ENCODE results near the gene SEC24A. TPM values are rescaled to one million over a fixed set of nuclear protein-coding genes. Genes with fewer than 3 reads are reported as not detected.

Gene SEC24A
- total and polyA plus RNA-seq, 2 donors (not counting 3 experiments of a cell fraction or from before 2014, with no cell fraction given): 19.8 to 30.0 TPM

DNA sequence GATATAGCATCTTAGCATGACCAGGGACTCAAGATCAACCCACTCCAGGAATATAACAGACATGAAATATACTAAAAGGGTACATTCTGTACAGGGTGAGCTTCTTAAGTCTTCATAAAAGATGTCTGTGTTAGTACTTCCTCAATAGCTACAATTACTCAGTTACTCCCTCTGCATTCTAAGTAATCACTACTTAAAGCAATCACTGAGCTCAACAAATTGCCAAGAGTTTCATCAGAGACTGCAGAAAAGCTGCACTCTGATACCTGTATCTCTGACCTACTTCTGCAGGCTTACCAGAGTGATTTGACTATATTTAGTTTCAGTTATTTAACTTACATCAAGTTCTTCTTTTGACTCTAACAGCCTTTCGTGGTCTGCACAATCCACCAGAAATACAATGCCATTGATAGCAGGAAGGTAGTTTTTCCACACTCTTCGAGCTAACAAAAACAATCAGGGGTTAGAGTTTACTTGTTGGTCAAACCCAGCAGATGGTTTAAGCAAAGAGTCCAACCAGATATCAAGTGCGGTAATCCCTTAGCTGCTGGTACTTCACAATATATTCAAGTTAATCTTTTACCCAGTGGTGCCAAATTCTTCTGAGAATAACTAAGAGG lies 39.2 kb upstream of the SEC24A start:
- Histone ChIP-seq H3K79me2 (ENCODE audit: control insufficient read depth, insufficient read depth, low read length) (no peaks in the 10 kb centered on the region), H3K4me3 (replicated peaks in 1 of 3; ENCODE audit: insufficient read depth in 1 of 3, low read depth in 1 of 3, low read length in 3 of 3) (no peak overlapping the region), H3K4me2 (ENCODE audit: insufficient read depth, low read length) (no peak overlapping the region), H3K36me3 (ENCODE audit: control insufficient read depth in 2 of 2, extremely low read depth in 1 of 2, insufficient read depth in 2 of 2, low read length in 2 of 2) (peaks cover 16 to 22% of the 10 kb centered on the region in 2 experiments), H3K4me1 (ENCODE audit: control insufficient read depth, extremely low read depth, insufficient read depth, low read length) (peaks cover 3% of the 10 kb centered on the region), H3K9me3 (replicated peaks; ENCODE audit: control insufficient read depth, insufficient read depth, low read length) (no peaks in the 10 kb centered on the region), H2AFZ (ENCODE audit: low read depth, low read length) (no peak overlapping the region), H3K9ac (replicated peaks; ENCODE audit: extremely low read depth, insufficient read depth, low read length) (no peak overlapping the region), H3K27me3 (ENCODE audit: control insufficient read depth in 2 of 2, insufficient read depth in 2 of 2, low read length in 2 of 2) (no peaks in the 10 kb centered on the region), H3K9me1 (replicated peaks; ENCODE audit: control insufficient read depth, extremely low read depth, insufficient read depth, low read length) (no peaks in the 10 kb centered on the region), H3K27ac (ENCODE audit: insufficient read depth, low read depth, low read length) (no peak overlapping the region), H4K20me1 (replicated peaks; ENCODE audit: control insufficient read depth, extremely low read depth, insufficient read depth, low read length) (no peaks in the 10 kb centered on the region)
- ChIA-PET POLR2A (interaction anchor here (0.5 kb wide), 1 partner anchor 47 kb away, joined by 5 read pairs; no protein-coding TSS in a partner anchor), CTCF (interaction anchor here (1.1 to 1.8 kb wide), 4 partner anchors 12 to 320 kb away, joined by 3 to 5 read pairs (median 5); no protein-coding TSS in a partner anchor)
- no peak for DNase-seq (ENCODE audit: low read depth, low spot score)
- BruUV-seq (replicated peaks): no TSS peak
- FAIRE-seq: no peak
- dilution Hi-C loops (cut with MboI; ENCODE audit: extremely low pct_ligation_motif_present, low sequenced_read_pairs): no loop called here
- intact Hi-C loops (cut with micrococcal nuclease): no loop called here
- no peak for TF ChIP-seq FOS (IDR thresholded peaks at IDR 0.05; ENCODE audit: borderline replicate concordance, insufficient read depth, low read length)
- TF ChIP-seq POLR2AphosphoS5 (IDR thresholded peaks at IDR 0.05; ENCODE audit: insufficient read depth, low read depth, low read length): no peak
- TF ChIP-seq GATA2 (IDR thresholded peaks at IDR 0.05; ENCODE audit: insufficient read depth, insufficient read length, low read depth, low read length): no peak
- TF ChIP-seq, protein P1, sequence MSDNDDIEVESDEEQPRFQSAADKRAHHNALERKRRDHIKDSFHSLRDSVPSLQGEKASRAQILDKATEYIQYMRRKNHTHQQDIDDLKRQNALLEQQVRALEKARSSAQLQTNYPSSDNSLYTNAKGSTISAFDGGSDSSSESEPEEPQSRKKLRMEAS (IDR thresholded peaks at IDR 0.05; ENCODE audit: insufficient read depth, insufficient read length): no peak
- no peak for TF ChIP-seq JUN (IDR thresholded peaks at IDR 0.05; ENCODE audit: borderline replicate concordance, insufficient read depth, insufficient read length, low read depth)
- no peak for TF ChIP-seq EZH2 (IDR thresholded peaks at IDR 0.05; ENCODE audit: borderline replicate concordance, low read depth, low read length, severe bottlenecking)
- TF ChIP-seq POLR2A (IDR thresholded peaks at IDR 0.05; ENCODE audit: low read depth, low read length): no peak
- TF ChIP-seq, protein P2, sequence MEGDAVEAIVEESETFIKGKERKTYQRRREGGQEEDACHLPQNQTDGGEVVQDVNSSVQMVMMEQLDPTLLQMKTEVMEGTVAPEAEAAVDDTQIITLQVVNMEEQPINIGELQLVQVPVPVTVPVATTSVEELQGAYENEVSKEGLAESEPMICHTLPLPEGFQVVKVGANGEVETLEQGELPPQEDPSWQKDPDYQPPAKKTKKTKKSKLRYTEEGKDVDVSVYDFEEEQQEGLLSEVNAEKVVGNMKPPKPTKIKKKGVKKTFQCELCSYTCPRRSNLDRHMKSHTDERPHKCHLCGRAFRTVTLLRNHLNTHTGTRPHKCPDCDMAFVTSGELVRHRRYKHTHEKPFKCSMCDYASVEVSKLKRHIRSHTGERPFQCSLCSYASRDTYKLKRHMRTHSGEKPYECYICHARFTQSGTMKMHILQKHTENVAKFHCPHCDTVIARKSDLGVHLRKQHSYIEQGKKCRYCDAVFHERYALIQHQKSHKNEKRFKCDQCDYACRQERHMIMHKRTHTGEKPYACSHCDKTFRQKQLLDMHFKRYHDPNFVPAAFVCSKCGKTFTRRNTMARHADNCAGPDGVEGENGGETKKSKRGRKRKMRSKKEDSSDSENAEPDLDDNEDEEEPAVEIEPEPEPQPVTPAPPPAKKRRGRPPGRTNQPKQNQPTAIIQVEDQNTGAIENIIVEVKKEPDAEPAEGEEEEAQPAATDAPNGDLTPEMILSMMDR (IDR thresholded peaks at IDR 0.05; ENCODE audit: extremely low read depth in 1 of 2, insufficient read depth in 1 of 2, low read depth in 1 of 2, low read length in 2 of 2): no peak
- TF ChIP-seq MYC (IDR thresholded peaks at IDR 0.05; ENCODE audit: low read depth, low read length): no peak

Data from endothelial cell of umbilical vein (primary cell).